GM19239 (cell line): ENCODE data around the gene GNAL.

ENCODE experiments used
- DNase-seq: peaks from one replicate; pipeline ENCODE4 v3.0.0; 2011; ENCODE audit warnings: low spot score; ENCODE audit not compliant: insufficient read length
- FAIRE-seq: peaks from 2 replicates; lab custom pipeline; 2011; peaks lifted over from hg19 to GRCh38; lab: Jason Lieb, UNC

Gene GNAL

GRCh38 chr18:11862468-11863137 is 173.5 kb downstream of the GNAL start:
- FAIRE-seq (no peak), DNase-seq (no peak)

DNA sequence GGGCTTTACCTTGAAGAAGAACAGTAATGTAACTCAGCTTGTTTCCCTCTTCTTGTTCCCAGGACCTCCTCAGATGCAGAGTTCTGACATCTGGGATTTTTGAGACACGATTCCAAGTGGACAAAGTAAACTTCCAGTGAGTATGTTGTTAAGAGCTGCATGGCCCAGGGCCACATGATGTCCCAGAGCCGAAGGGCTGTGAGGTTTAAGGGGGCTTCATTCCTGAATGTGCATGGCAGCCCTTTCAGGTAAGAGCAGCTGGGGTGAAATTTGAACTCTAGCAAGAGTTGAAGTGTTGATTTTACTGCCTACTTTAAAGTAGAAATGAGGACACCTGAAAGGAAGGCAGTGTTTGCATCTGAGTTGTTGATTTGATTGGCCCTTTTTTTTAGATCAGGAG is 175.4 kb downstream of the GNAL start:
- DNase-seq (no peak), FAIRE-seq (no peak)

DNA sequence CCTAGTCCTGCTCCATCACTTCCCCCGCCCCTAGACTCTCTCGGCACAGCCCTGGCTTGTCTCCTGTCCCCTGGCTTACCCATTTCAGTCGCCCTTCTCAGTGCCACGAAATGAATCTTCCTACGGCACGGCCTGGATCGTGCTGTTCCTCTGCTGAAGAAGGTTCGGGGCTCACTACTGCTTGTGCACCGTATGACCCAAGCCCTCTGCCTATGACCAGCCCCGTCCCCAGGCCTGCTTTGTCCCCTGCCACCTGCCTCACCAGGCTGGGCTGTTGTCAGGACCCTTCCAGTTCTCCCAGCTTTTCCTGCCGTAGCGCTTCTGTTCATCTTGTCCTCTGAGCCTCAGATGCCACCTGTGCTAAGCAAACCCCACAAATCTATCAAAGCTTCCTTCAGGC is 176.0 kb downstream of the GNAL start:
- DNase-seq (no peak), FAIRE-seq (no peak)

DNA sequence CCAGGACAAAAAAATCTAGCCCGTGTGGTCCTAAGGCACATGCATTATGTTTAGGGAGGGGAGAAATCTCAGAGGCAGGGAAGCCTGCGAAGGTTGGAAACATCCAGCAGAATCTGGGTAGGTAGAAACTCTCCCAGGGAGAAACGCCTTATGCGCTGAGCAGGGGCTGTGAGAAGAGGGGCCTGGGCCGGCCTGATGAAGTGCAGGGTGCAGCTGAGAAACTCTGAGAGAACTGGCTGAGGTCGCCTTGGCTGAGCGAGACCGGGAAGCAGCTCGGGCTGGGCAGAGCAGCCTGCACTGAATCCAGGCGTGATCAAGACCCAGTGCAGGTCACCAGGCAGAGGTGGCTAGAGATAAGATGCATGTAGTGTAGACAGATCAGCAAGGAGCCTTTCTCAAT is 177.3 kb downstream of the GNAL start:
- DNase-seq, result no peak
- no peak for FAIRE-seq

DNA sequence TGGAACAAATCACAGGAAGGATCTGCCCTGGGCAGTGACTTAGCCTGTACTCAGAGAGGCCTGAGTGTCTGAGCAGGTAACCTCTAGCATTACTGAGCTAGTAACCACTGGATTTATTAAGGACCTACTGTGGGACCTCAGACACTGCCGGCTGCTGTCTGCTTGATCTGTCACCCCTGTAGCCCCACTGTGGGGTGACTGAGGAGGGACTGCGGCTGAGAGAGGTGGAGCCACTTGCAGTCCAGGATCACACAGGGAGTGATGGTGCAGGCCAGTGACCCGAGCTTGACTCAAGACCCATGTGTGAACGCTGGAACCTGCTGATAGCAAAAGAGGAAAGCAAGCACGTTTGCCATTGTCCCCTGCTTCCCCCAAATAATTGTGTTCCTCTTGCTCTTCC is 177.7 kb downstream of the GNAL start:
- no peak for DNase-seq
- FAIRE-seq, result no peak

DNA sequence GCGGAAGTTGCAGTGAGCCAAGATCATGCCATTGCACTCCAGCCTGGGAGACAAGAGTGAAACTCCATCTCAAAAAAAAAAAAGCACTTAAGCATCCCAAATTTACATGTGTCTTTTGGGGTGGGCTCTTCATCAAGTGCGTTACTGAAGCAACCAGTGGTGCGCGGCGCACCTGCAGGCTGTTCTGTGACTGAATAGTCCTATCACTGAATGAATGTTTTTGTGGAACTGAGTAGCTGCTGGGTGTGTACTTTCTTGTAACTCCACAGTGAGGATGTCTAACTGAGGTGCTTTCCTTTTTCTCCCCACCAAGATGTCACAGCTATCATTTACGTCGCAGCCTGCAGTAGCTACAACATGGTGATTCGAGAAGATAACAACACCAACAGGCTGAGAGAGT is 179.2 kb downstream of the GNAL start:
- no peak for FAIRE-seq

GRCh38 chr18:11871501-11871900 is 182.4 kb downstream of the GNAL start:
- DNase-seq, result no peak
- no peak for FAIRE-seq

More for the DNA sequence above, 179.2 kb downstream of the GNAL start:
- DNase-seq, result no peak

- no peak for FAIRE-seq
- DNase-seq, result no peak
Observed at GRCh38 chr18:11872479-11873136, 183.5 kb downstream of the GNAL start.

DNA sequence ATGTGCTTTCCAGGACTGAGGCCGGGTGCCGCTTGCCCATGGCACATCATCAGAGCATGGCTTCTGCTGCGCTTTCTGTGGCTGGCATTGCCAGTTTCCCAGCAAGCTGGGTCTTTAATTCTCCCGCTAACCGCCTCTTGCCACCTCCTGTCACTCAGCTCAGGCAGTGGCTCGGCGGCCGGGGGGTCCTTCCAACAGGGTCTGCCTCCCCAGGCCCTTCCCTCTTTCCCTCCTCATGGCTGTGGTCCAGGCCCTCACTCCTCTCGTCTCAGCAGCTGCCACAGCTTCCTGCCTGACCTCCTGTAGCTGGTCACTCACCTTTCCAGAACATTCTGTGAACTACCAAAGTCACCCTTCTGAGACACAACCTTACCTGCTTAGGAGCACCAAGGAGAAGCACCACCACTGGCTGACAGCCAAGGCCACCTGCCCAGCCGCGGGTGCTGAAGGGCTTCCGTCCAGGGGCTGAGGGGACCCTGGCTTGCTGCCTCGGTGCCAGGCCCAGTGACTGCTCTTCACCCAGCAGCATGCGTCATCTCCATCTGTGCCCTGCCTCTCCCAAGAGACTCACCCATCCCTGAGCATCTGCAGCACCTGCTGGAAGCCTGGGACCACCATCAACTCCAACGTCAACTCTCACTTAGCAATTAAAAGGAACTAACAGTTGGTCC is 184.7 kb downstream of the GNAL start:
- DNase-seq, result no peak
- FAIRE-seq, result no peak

- FAIRE-seq (no peak), DNase-seq (no peak)
Observed at GRCh38 chr18:11874676-11875075, 185.6 kb downstream of the GNAL start.

DNA sequence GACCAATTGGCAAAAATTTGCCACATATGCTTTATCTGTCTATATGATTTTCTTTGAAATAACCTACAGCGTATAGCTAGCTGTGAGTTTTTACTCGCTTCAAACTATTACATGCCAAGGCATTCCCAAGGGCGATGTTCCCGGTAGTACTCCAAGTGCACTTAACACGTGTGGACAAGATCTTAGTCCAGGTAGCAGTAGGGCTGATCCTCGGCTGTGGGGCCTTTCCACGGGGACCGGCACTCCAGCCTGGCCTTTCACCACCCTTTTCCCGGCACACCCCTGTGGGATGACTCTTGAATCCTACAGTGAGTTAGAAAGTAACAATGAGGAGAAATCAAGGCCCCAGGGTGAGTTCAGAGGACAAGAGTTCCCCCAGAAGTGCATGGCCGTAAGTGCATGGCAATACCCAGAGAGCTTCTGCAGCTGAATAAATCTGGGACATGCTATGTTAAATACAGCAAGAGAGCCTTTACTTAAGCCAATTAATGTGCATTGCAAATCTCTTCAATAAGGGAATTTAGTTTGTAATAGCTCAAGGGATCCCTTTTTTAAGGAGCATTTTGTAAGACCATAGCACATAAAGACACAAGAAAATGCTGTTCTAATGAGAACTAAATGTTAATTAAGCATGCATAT is 188.6 kb downstream of the GNAL start:
- FAIRE-seq (no peak), DNase-seq (no peak)

- no peak for FAIRE-seq
- no peak for DNase-seq
Observed at GRCh38 chr18:11880586-11881304, 191.7 kb downstream of the GNAL start.

GRCh38 chr18:11882636-11883035 is 193.6 kb downstream of the GNAL start:
- FAIRE-seq, result no peak
- no peak for DNase-seq

GRCh38 chr18:11883153-11883552 is 194.1 kb downstream of the GNAL start:
- FAIRE-seq, result peak; percentile 11
- peak; percentile 35 for DNase-seq

- FAIRE-seq (no peak), DNase-seq (no peak)
Observed at GRCh38 chr18:11884396-11885030, 195.4 kb downstream of the GNAL start.

DNA sequence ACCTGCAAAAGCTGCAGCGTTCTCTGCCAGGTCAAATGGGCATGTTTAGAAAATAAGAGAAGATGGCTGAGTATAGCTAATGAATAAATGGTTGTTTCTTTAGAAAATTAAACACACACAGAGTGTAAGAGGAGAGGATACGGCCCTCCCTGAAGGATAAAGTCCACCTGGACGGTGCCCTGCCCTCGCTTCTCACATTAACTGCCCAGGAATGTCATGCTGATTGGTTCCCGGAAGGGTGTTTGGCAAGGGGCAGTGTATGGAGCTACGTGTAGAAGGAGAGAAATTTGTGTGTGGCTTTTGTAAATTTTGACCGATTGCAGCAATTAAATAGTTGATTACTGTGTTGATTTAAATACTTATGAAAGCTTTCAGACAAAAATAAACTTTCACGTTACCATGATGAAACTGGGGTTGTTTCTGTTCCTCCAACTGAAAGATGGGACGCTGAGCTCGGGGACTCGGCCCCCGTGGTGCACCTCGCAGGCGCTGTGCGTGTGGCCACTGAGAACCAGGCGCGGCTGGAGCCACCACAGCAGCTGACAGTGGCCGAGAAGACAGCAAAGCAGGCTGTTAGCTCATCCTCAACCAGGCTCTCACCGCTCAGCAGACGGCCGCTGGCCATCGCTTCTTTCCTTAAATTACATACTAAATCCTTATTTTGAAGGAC is 196.3 kb downstream of the GNAL start:
- DNase-seq, result no peak
- no peak for FAIRE-seq

GRCh38 chr18:11886577-11887110 is 197.6 kb downstream of the GNAL start:
- DNase-seq, result no peak
- FAIRE-seq, result no peak

DNA sequence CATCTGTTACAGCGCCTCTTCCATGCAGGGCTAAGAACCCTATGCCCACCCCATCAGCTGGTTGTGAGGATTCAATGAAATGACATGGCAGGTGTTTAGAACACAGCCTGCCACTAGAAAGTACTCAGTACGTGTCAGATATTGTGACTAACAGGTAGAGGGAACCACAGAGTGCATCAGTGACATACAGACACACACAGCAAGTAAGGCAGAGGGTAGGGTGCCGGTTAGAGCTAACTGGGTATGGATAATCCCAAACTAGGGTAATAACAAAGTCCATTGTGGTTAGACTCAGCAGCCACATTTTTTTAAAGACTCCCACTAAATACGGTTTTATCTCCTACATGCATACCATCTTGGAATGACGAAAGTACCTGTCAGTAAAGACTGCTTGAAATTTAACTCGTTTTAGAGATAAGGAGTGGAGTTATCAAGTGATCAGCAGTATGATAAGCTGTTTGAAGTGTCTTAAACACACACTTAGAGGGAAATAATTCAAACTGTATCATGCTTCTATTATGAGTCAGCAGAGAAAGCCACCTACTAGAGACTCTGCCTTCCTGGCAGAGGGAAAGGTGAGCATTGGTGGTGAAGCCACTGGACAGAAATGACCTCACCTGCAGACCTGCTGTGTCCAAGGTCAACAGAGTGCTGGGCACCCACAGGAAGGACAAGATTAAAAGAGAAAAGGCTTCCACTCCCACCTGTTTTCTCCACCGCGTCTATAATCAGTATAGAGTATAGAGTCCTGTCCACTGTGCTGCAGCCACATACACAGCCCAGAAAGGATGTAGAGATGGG is 198.5 kb downstream of the GNAL start:
- no peak for FAIRE-seq
- DNase-seq, result no peak
